ENCODE results near the gene SCGB1A1. TPM values are rescaled to one million over a fixed set of nuclear protein-coding genes. Genes with fewer than 3 reads are reported as not detected.
"Not testable (repeated sequence)": the region's sequence is repeated elsewhere in the genome, so short reads cannot be mapped to it uniquely, and the experiment has no call there.

Gene SCGB1A1
- total RNA-seq, 1 donor from 2014 or later = not detected

- DNase-seq (ENCODE audit: low read depth); H3K27me3 ChIP-seq (ENCODE audit: control insufficient read depth, insufficient read depth, low read length); H3K4me3 ChIP-seq (ENCODE audit: low read depth, low read length); H3K36me3 ChIP-seq (ENCODE audit: control insufficient read depth, insufficient read depth, low read length): not testable (repeated sequence)
- TF ChIP-seq CTCF (IDR thresholded peaks at IDR 0.05; ENCODE audit: insufficient read depth, low read length, poor library complexity, severe bottlenecking) = peak; percentile 65
These were observed 38.0 kb upstream of the SCGB1A1 start for GRCh38 chr11:62380821-62381245.

GRCh38 chr11:62383822-62384221, 35.0 kb upstream of the SCGB1A1 start:
- Histone ChIP-seq H3K36me3 (ENCODE audit: control insufficient read depth, insufficient read depth, low read length) (no peaks in the 10 kb centered on the region), H3K4me3 (ENCODE audit: low read depth, low read length) (no peak overlapping the region), H3K27me3 (ENCODE audit: control insufficient read depth, insufficient read depth, low read length) (no peaks in the 10 kb centered on the region)
- DNase-seq (ENCODE audit: low read depth) = no peak
- no peak for TF ChIP-seq CTCF (IDR thresholded peaks at IDR 0.05; ENCODE audit: insufficient read depth, low read length, poor library complexity, severe bottlenecking)

- DNase-seq (ENCODE audit: low read depth) = not testable (repeated sequence)
These were observed 32.8 kb upstream of the SCGB1A1 start for GRCh38 chr11:62386083-62386482.

GRCh38 chr11:62387381-62387780, 31.5 kb upstream of the SCGB1A1 start:
- no peak for TF ChIP-seq CTCF (IDR thresholded peaks at IDR 0.05; ENCODE audit: insufficient read depth, low read length, poor library complexity, severe bottlenecking)
- no peaks in the 10 kb centered on the region for H3K36me3 ChIP-seq (ENCODE audit: control insufficient read depth, insufficient read depth, low read length)

More at GRCh38 chr11:62386083-62386482, 32.8 kb upstream of the SCGB1A1 start:
- H3K4me3 ChIP-seq (ENCODE audit: low read depth, low read length); H3K36me3 ChIP-seq (ENCODE audit: control insufficient read depth, insufficient read depth, low read length); H3K27me3 ChIP-seq (ENCODE audit: control insufficient read depth, insufficient read depth, low read length): not testable (repeated sequence)

GRCh38 chr11:62388999-62389398, 29.8 kb upstream of the SCGB1A1 start:
- no peaks in the 10 kb centered on the region for H3K27me3 ChIP-seq (ENCODE audit: control insufficient read depth, insufficient read depth, low read length)
- DNase-seq (ENCODE audit: low read depth) = no peak
- TF ChIP-seq CTCF (IDR thresholded peaks at IDR 0.05; ENCODE audit: insufficient read depth, low read length, poor library complexity, severe bottlenecking) = no peak
- no peaks in the 10 kb centered on the region for H3K36me3 ChIP-seq (ENCODE audit: control insufficient read depth, insufficient read depth, low read length)
- no peak overlapping the region for H3K4me3 ChIP-seq (ENCODE audit: low read depth, low read length)

More at GRCh38 chr11:62387381-62387780, 31.5 kb upstream of the SCGB1A1 start:
- no peak for DNase-seq (ENCODE audit: low read depth)
- no peak overlapping the region for H3K4me3 ChIP-seq (ENCODE audit: low read depth, low read length)
- no peaks in the 10 kb centered on the region for H3K27me3 ChIP-seq (ENCODE audit: control insufficient read depth, insufficient read depth, low read length)

- no peaks in the 10 kb centered on the region for H3K36me3 ChIP-seq (ENCODE audit: control insufficient read depth, insufficient read depth, low read length)
- TF ChIP-seq CTCF (IDR thresholded peaks at IDR 0.05; ENCODE audit: insufficient read depth, low read length, poor library complexity, severe bottlenecking) = no peak
- no peak for DNase-seq (ENCODE audit: low read depth)
These were observed 28.6 kb upstream of the SCGB1A1 start for GRCh38 chr11:62390237-62390636.

More at GRCh38 chr11:62390237-62390636, 28.6 kb upstream of the SCGB1A1 start:
- Histone ChIP-seq H3K4me3 (ENCODE audit: low read depth, low read length) (no peak overlapping the region), H3K27me3 (ENCODE audit: control insufficient read depth, insufficient read depth, low read length) (no peaks in the 10 kb centered on the region)
